ENCODE results near the gene CRKL. TPM values are rescaled to one million over a fixed set of nuclear protein-coding genes. Genes with fewer than 3 reads are reported as not detected.

The CRKL gene
- total RNA-seq, 1 experiment from 2014 or later = 106 TPM

- no peak overlapping the region for H3K4ac ChIP-seq (ENCODE audit: low read depth, low read length)
- H2BK120ac ChIP-seq (ENCODE audit: low read depth, low read length, poor library complexity, severe bottlenecking) = no peak overlapping the region
- H3K18ac ChIP-seq (ENCODE audit: insufficient read length, low read depth, low read length) = no peak overlapping the region
- Mint-ChIP-seq H3K27me3 (ENCODE audit: low read depth) (no peaks in the 10 kb centered on the region), H3K4me3 (no peak overlapping the region), H3K36me3 (ENCODE audit: insufficient read depth in 1 of 3, low read depth in 3 of 3) (peaks cover 3 to 58% (median 25%) of the 10 kb centered on the region in 3 experiments; a peak in 5 of 7 replicates), H3K4me1 (peaks cover 3 to 4% of the 10 kb centered on the region in 2 experiments; a peak in 1 of 4 replicates), H3K9me3 (no peaks in the 10 kb centered on the region), H3K27ac (peak overlapping the region in 1 of 3 experiments; percentile 66; a peak in 2 of 7 replicates)
- no peaks in the 10 kb centered on the region for H4K20me1 ChIP-seq (ENCODE audit: control insufficient read depth, insufficient read depth, insufficient read length)
- no peak overlapping the region for H4K91ac ChIP-seq (ENCODE audit: insufficient read length, low read depth, low read length)
- no peaks in the 10 kb centered on the region for H3K9me3 ChIP-seq (ENCODE audit: control insufficient read depth, low read depth, low read length)
- no peak for TF ChIP-seq CTCF (conservative IDR thresholded peaks at IDR 0.05)
- no peak overlapping the region for H3T11ph ChIP-seq (ENCODE audit: low read length)
- H4K5ac ChIP-seq (ENCODE audit: insufficient read length, low read depth, low read length) = no peak overlapping the region
- no peak overlapping the region for H2BK12ac ChIP-seq (ENCODE audit: insufficient read length, low read depth, low read length)
- H2AFZ ChIP-seq (ENCODE audit: low read length) = no peak overlapping the region
- H3K14ac ChIP-seq (ENCODE audit: insufficient read depth, low read length) = no peak overlapping the region
- no peak overlapping the region for H3K56ac ChIP-seq (ENCODE audit: insufficient read length, low read depth, low read length)
- no peak overlapping the region for H2BK15ac ChIP-seq (ENCODE audit: low read depth, low read length)
- no peak overlapping the region for H3K27ac ChIP-seq (ENCODE audit: insufficient read length, low read depth, low read length)
- H3K79me1 ChIP-seq (ENCODE audit: insufficient read depth, low read depth, low read length, poor library complexity, severe bottlenecking) = no peaks in the 10 kb centered on the region
- H2AK5ac ChIP-seq (ENCODE audit: insufficient read length, low read length) = no peak overlapping the region
- H2BK20ac ChIP-seq (ENCODE audit: low read depth, low read length, poor library complexity, severe bottlenecking) = no peak overlapping the region
- no peak overlapping the region for H3K23ac ChIP-seq (ENCODE audit: insufficient read length, low read depth, low read length)
- WGBS (ENCODE audit: extremely low coverage, insufficient read length, low lambda C conversion rate) = no CpG with 5 or more reads among the region's 8 CpGs
- no peak overlapping the region for H4K8ac ChIP-seq (replicated peaks; ENCODE audit: insufficient read length, low read depth, low read length)
- no peak overlapping the region for H2BK5ac ChIP-seq (ENCODE audit: insufficient read length, low read length)
- H3K27me3 ChIP-seq (ENCODE audit: insufficient read depth, low read length) = no peaks in the 10 kb centered on the region
- DNase-seq = no peak
- H3K79me2 ChIP-seq (ENCODE audit: insufficient read depth, low read length) = no peaks in the 10 kb centered on the region
- H3K9ac ChIP-seq (ENCODE audit: extremely low read depth, insufficient read length, low read length) = no peak overlapping the region
- no peaks in the 10 kb centered on the region for H3K23me2 ChIP-seq (ENCODE audit: insufficient read length, low read depth, low read length, poor library complexity, severe bottlenecking)
- no peaks in the 10 kb centered on the region for H3K4me1 ChIP-seq (ENCODE audit: insufficient read depth, low read length)
- H3K4me2 ChIP-seq (ENCODE audit: insufficient read depth, insufficient read length, low read length) = no peak overlapping the region
Measured at GRCh38 chr22:20885017-20885556, 32.1 kb upstream of the CRKL start.
